Measurements from ENCODE around the gene COA4. TPM values are rescaled to one million over a fixed set of nuclear protein-coding genes. Genes with fewer than 3 reads are reported as not detected.

Gene COA4
- total RNA-seq, 1 experiment from 2014 or later = 127 TPM

GRCh38 chr11:73914284-73914683, 37.6 kb upstream of the COA4 start:
- H3K36me3 Mint-ChIP-seq (ENCODE audit: insufficient read depth, unreplicated experiment) = peaks cover 44% of the 10 kb centered on the region
- no peak overlapping the region for H3K27ac Mint-ChIP-seq (ENCODE audit: unreplicated experiment)
- H3K4me1 ChIP-seq = no peaks in the 10 kb centered on the region
- H3K9me3 ChIP-seq = no peaks in the 10 kb centered on the region
- DNase-seq = peak in 1 of 2 experiments; percentile 42
- CTCF ChIA-PET = no interaction called here
- H3K4me1 Mint-ChIP-seq (ENCODE audit: low read depth, unreplicated experiment) = peaks cover 6% of the 10 kb centered on the region
- H3K27me3 ChIP-seq (replicated peaks; ENCODE audit: control insufficient read depth, insufficient read depth, low read length) = no peaks in the 10 kb centered on the region
- H3K9me3 Mint-ChIP-seq (ENCODE audit: unreplicated experiment) = no peaks in the 10 kb centered on the region
- POLR2A ChIA-PET = interaction anchor here (0.7 kb wide), 1 partner anchor 286 kb away, joined by 11 read pairs; no protein-coding TSS in a partner anchor
- no peaks in the 10 kb centered on the region for H3K36me3 ChIP-seq (ENCODE audit: control insufficient read depth, insufficient read depth, low read length)
- H3K4me3 ChIP-seq (ENCODE audit: low read depth, low read length) = no peak overlapping the region
- H3K4me3 Mint-ChIP-seq (ENCODE audit: unreplicated experiment) = no peak overlapping the region
- BruUV-seq (replicated peaks) = no TSS peak
- intact Hi-C loops (cut with micrococcal nuclease; ENCODE audit: unreplicated experiment) = loop anchor here (2.0 kb wide), 1 partner anchor 17 kb away; no protein-coding TSS in a partner anchor
- no peak for TF ChIP-seq CTCF (IDR thresholded peaks at IDR 0.05; ENCODE audit: insufficient read depth in 1 of 2, low read depth in 1 of 2, low read length in 1 of 2, severe bottlenecking in 1 of 2, unreplicated experiment in 1 of 2)
- H3K27me3 Mint-ChIP-seq (ENCODE audit: insufficient read depth, unreplicated experiment) = no peaks in the 10 kb centered on the region

- Histone ChIP-seq H3K27me3 (replicated peaks; ENCODE audit: control insufficient read depth, insufficient read depth, low read length) (no peaks in the 10 kb centered on the region), H3K36me3 (ENCODE audit: control insufficient read depth, insufficient read depth, low read length) (no peaks in the 10 kb centered on the region), H3K4me3 (ENCODE audit: low read depth, low read length) (no peak overlapping the region), H3K4me1 (no peaks in the 10 kb centered on the region), H3K9me3 (no peaks in the 10 kb centered on the region)
- Mint-ChIP-seq H3K27me3 (ENCODE audit: insufficient read depth, unreplicated experiment) (no peaks in the 10 kb centered on the region), H3K9me3 (ENCODE audit: unreplicated experiment) (no peaks in the 10 kb centered on the region), H3K4me1 (ENCODE audit: low read depth, unreplicated experiment) (peaks cover 6% of the 10 kb centered on the region), H3K4me3 (ENCODE audit: unreplicated experiment) (no peak overlapping the region), H3K27ac (ENCODE audit: unreplicated experiment) (no peak overlapping the region), H3K36me3 (ENCODE audit: insufficient read depth, unreplicated experiment) (peaks cover 35% of the 10 kb centered on the region)
- CTCF ChIA-PET = no interaction called here
- POLR2A ChIA-PET = no interaction called here
- no peak for TF ChIP-seq CTCF (IDR thresholded peaks at IDR 0.05; ENCODE audit: insufficient read depth in 1 of 2, low read depth in 1 of 2, low read length in 1 of 2, severe bottlenecking in 1 of 2, unreplicated experiment in 1 of 2)
- DNase-seq = no peak
- intact Hi-C loops (cut with micrococcal nuclease; ENCODE audit: unreplicated experiment) = no loop called here
- no TSS peak for BruUV-seq (replicated peaks)
Observed at GRCh38 chr11:73913472-73913871, 36.8 kb upstream of the COA4 start.

- no peak for DNase-seq
- intact Hi-C loops (cut with micrococcal nuclease; ENCODE audit: unreplicated experiment) = no loop called here
Observed at GRCh38 chr11:73912026-73912425, 35.4 kb upstream of the COA4 start.

More at GRCh38 chr11:73912026-73912425, 35.4 kb upstream of the COA4 start:
- H3K9me3 Mint-ChIP-seq (ENCODE audit: unreplicated experiment) = no peaks in the 10 kb centered on the region
- no peaks in the 10 kb centered on the region for H3K27me3 ChIP-seq (replicated peaks; ENCODE audit: control insufficient read depth, insufficient read depth, low read length)
- no peak overlapping the region for H3K4me3 Mint-ChIP-seq (ENCODE audit: unreplicated experiment)
- H3K27me3 Mint-ChIP-seq (ENCODE audit: insufficient read depth, unreplicated experiment) = no peaks in the 10 kb centered on the region
- H3K4me1 Mint-ChIP-seq (ENCODE audit: low read depth, unreplicated experiment) = peaks cover 6% of the 10 kb centered on the region
- no TSS peak for BruUV-seq (replicated peaks)
- no peaks in the 10 kb centered on the region for H3K4me1 ChIP-seq
- no peak overlapping the region for H3K27ac Mint-ChIP-seq (ENCODE audit: unreplicated experiment)
- TF ChIP-seq CTCF (IDR thresholded peaks at IDR 0.05; ENCODE audit: insufficient read depth in 1 of 2, low read depth in 1 of 2, low read length in 1 of 2, severe bottlenecking in 1 of 2, unreplicated experiment in 1 of 2) = no peak
- peaks cover 2% of the 10 kb centered on the region; the same call in 1 of the 2 replicates for H3K36me3 ChIP-seq (ENCODE audit: control insufficient read depth, insufficient read depth, low read length)
- CTCF ChIA-PET = no interaction called here
- H3K4me3 ChIP-seq (ENCODE audit: low read depth, low read length) = no peak overlapping the region
- POLR2A ChIA-PET = no interaction called here
- H3K9me3 ChIP-seq = no peaks in the 10 kb centered on the region
- peaks cover 25% of the 10 kb centered on the region for H3K36me3 Mint-ChIP-seq (ENCODE audit: insufficient read depth, unreplicated experiment)
